ENCODE data around the gene SH2D5. TPM values are rescaled to one million over a fixed set of nuclear protein-coding genes. Genes with fewer than 3 reads are reported as not detected.
A peak's percentile ranks its signal among the peaks of the same experiment; 100 is the strongest.

SH2D5 gene
- polyA plus RNA-seq, 1 experiment = 4.9 TPM

DNA sequence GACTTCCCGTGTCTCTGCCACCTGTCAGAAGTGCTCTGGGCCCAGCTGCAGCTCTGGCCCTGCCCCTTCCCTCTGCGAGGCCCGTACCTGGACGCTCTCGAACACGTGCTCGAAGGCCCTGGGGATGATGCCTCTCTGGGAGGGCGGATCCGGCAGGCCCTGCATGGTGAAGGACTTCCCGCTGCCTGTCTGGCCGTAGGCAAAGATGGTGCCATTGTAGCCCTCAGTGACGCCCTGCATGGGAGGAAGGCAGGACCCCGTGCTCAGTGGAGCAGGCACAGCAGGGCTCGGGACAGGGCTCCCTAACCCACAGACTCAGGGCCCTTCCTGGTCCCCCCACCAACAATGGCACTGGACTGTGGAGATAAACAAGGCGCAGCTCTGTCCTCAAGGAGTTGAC, 17.1 kb downstream of the SH2D5 start:
- Histone ChIP-seq H3K4me3 (ENCODE audit: low read depth, low read length) (no peak overlapping the region), H3K27me3 (ENCODE audit: control insufficient read depth, insufficient read depth, low read length) (no peaks in the 10 kb centered on the region), H3K27ac (ENCODE audit: low read depth, low read length) (no peak overlapping the region), H3K9me3 (ENCODE audit: control insufficient read depth, insufficient read depth, low read length) (no peaks in the 10 kb centered on the region; the same call in 1 of the 2 replicates)
- no peak for DNase-seq (ENCODE audit: low read depth, low spot score)
- ChIA-PET CTCF (interaction anchor here (1.0 kb wide), 1 partner anchor 19 kb away, joined by 3 read pairs; no protein-coding TSS in a partner anchor), POLR2A (no interaction called here)
- TF ChIP-seq, protein P1, sequence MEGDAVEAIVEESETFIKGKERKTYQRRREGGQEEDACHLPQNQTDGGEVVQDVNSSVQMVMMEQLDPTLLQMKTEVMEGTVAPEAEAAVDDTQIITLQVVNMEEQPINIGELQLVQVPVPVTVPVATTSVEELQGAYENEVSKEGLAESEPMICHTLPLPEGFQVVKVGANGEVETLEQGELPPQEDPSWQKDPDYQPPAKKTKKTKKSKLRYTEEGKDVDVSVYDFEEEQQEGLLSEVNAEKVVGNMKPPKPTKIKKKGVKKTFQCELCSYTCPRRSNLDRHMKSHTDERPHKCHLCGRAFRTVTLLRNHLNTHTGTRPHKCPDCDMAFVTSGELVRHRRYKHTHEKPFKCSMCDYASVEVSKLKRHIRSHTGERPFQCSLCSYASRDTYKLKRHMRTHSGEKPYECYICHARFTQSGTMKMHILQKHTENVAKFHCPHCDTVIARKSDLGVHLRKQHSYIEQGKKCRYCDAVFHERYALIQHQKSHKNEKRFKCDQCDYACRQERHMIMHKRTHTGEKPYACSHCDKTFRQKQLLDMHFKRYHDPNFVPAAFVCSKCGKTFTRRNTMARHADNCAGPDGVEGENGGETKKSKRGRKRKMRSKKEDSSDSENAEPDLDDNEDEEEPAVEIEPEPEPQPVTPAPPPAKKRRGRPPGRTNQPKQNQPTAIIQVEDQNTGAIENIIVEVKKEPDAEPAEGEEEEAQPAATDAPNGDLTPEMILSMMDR (IDR thresholded peaks at IDR 0.05; ENCODE audit: low read depth, low read length) = no peak

DNA sequence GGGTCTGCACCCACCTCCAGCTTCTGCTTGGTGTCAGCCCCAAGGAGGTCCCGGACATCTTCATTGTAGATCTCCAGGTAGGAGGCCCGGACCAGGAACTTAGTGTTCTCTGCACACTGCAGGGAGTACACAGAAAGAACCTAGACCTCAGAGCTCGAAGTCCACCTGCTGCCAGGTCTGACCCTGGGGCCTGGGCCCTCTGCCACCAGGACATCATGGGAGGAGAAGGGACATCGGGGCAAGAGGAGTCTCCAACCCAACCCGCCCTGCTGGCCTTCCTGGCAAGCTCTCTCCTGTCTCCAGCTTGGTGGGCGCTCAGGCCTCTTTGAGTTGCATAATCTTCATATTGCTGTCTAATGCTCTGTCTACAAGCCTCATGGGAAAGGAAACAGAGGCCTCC, 19.1 kb downstream of the SH2D5 start:
- DNase-seq (ENCODE audit: low read depth, low spot score) = no peak
- Histone ChIP-seq H3K9me3 (ENCODE audit: control insufficient read depth, insufficient read depth, low read length) (no peaks in the 10 kb centered on the region; the same call in 1 of the 2 replicates), H3K27me3 (ENCODE audit: control insufficient read depth, insufficient read depth, low read length) (no peaks in the 10 kb centered on the region), H3K27ac (ENCODE audit: low read depth, low read length) (no peak overlapping the region), H3K4me3 (ENCODE audit: low read depth, low read length) (no peak overlapping the region)
- TF ChIP-seq, protein P1 (IDR thresholded peaks at IDR 0.05; ENCODE audit: low read depth, low read length) = no peak
- ChIA-PET CTCF (interaction anchor here (2.0 kb wide), 1 partner anchor 17 kb away, joined by 7 read pairs; no protein-coding TSS in a partner anchor), POLR2A (no interaction called here)

DNA sequence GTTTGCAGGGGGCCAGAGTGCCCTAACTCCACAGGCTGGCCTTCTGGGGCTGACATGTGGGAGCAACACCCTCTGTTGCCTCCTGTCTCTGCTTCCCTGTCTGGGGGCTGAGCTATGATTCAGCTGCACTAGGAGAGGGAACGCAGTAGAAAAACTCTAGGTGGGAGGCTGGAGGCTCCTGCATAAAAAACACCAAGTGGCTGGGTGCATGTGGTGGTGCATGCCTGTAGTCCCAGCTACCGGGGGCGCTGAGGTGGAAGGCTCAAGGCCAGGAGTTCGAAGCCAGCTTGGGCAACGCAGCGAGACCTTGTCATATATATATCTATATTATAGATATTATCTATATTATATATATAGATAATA, 20.3 kb downstream of the SH2D5 start:
- Histone ChIP-seq H3K27ac (ENCODE audit: low read depth, low read length) (no peak overlapping the region), H3K4me3 (ENCODE audit: low read depth, low read length) (no peak overlapping the region), H3K27me3 (ENCODE audit: control insufficient read depth, insufficient read depth, low read length) (no peaks in the 10 kb centered on the region), H3K9me3 (ENCODE audit: control insufficient read depth, insufficient read depth, low read length) (no peaks in the 10 kb centered on the region; the same call in 1 of the 2 replicates)
- no peak for DNase-seq (ENCODE audit: low read depth, low spot score)
- ChIA-PET CTCF (interaction anchor here (2.0 kb wide), 1 partner anchor 15 kb away, joined by 7 read pairs; no protein-coding TSS in a partner anchor), POLR2A (no interaction called here)
- TF ChIP-seq, protein P1 (IDR thresholded peaks at IDR 0.05; ENCODE audit: low read depth, low read length) = no peak

DNA sequence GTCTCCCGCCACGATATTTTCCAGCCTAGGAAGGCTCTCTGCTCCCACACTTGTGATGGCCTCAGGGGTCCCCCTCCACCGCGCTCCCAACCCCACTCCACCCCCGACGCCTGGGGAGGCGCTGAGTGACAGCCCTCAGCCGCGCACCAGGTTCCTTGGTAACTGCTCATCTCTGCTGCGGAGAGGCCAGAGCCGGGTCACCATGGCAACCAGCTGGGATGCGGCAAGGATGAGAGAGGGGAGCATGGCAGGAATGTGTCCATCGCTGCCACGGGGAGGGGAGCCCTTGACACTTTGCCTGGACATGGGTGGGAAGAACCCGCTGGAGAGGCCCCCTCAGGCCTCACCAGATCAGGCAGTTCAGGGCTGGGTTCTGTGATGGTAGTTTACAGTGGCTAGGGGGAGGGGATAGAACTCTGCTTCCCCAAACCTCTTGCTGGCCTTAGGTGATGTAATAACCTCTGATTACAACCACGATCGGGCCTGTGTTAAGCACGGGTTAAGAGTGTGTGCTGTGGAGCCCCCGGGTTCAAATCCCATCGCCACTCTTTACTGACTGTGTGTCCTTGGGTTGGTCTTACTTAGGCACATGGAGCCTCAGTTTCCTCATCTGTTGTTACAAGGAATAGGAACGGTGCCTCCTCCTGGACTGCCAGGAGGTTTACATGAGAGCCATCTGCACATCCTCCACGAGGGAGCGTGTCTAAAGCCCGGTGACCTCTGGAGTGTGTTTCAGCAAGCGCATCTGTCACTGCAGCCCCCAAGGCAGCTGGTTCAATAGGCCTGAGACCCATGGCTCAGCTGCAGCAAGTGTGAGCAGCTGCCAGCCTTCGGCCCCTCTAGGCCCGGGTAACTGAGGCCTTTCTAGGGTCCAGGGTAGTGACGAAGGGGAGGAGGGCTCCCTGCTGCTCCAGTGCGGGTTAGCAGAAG, 21.0 kb downstream of the SH2D5 start:
- TF ChIP-seq, protein P1 (IDR thresholded peaks at IDR 0.05; ENCODE audit: low read depth, low read length) = peak; percentile 21
- Histone ChIP-seq H3K27me3 (ENCODE audit: control insufficient read depth, insufficient read depth, low read length) (no peaks in the 10 kb centered on the region), H3K9me3 (ENCODE audit: control insufficient read depth, insufficient read depth, low read length) (no peaks in the 10 kb centered on the region; the same call in 1 of the 2 replicates), H3K27ac (ENCODE audit: low read depth, low read length) (no peak overlapping the region), H3K4me3 (ENCODE audit: low read depth, low read length) (no peak overlapping the region)
- POLR2A ChIA-PET = no interaction called here
- no peak for DNase-seq (ENCODE audit: low read depth, low spot score)
- CTCF ChIA-PET = interaction anchor here (1.1 to 2.0 kb wide), 2 partner anchors 12 to 15 kb away, joined by 3 to 7 read pairs; no protein-coding TSS in a partner anchor
